Muscle of leg (tissue), 11 donors: ENCODE measurements around the gene IGSF3. TPM values are rescaled to one million over a fixed set of nuclear protein-coding genes. Genes with fewer than 3 reads are reported as not detected.
A peak's percentile ranks its signal among the peaks of the same experiment; 100 is the strongest.
"Not testable (repeated sequence)": the region's sequence is repeated elsewhere in the genome, so short reads cannot be mapped to it uniquely, and the experiment has no call there.

Source experiments
- DNase-seq: peaks from one replicate; pipeline ENCODE4 v3.0.0; 2013
- H3K27ac ChIP-seq: one replicate; pipeline ENCODE4 v1.5.1; 2013; ENCODE audit warnings: mild to moderate bottlenecking, low read length, control low read depth
- H3K27me3 ChIP-seq: one replicate; pipeline ENCODE4 v1.6.1; 2013; ENCODE audit warnings: low read length; ENCODE audit not compliant: control insufficient read depth, insufficient read depth
- H3K36me3 ChIP-seq: one replicate; pipeline ENCODE4 v1.6.1; 2013; ENCODE audit warnings: low read length; ENCODE audit not compliant: control insufficient read depth, insufficient read depth
- H3K4me1 ChIP-seq: one replicate; pipeline ENCODE4 v1.6.1; 2013; ENCODE audit warnings: low read length; ENCODE audit not compliant: control insufficient read depth, insufficient read depth
- H3K4me3 ChIP-seq: one replicate; pipeline ENCODE4 v1.5.1; 2013; ENCODE audit warnings: low read length, control low read depth
- H3K9me3 ChIP-seq: replicated peaks from 2 replicates; pipeline ENCODE4 v1.6.1; 2013; ENCODE audit warnings: low read depth, low read length; ENCODE audit not compliant: control insufficient read depth
- WGBS: methylation state at CpG from one replicate; pipeline ENCODE4 v1.1.5; 2013; ENCODE audit warnings: missing lambda C conversion rate; ENCODE audit not compliant: insufficient coverage; 5-methylcytosine and 5-hydroxymethylcytosine counted together
- polyA plus RNA-seq, 8 donors: library from polyadenylated mRNA; unstranded; fragments of 120-200 nt; gene quantifications; one replicate each; pipeline versions ENCODE4 v1.2.1 to v1.2.3, GENCODE V29; 2013; ENCODE audit warnings: inconsistent platforms in 1 of 8, low replicate concordance in 1 of 8; ENCODE audit not compliant: insufficient read length in 8 of 8, insufficient read depth in 1 of 8
- total RNA-seq: library from RNA; stranded (reverse); fragments of 120-200 nt; gene quantifications from one replicate; pipeline ENCODE4 v1.2.4, GENCODE V29; 2013

Gene IGSF3
- total and polyA plus RNA-seq, 9 donors: 25.9 to 46.4 (median 33.0) TPM

GRCh38 chr1:116591951-116592605 is 75.5 kb downstream of the IGSF3 start:
- peak; percentile 34 for DNase-seq
- H3K4me1 ChIP-seq, H3K36me3 ChIP-seq, H3K4me3 ChIP-seq, H3K9me3 ChIP-seq, H3K27me3 ChIP-seq: not testable (repeated sequence)
- no CpG with 5 or more reads among the region's 7 CpGs for WGBS
- H3K27ac ChIP-seq: peak overlapping the region; percentile 29

GRCh38 chr1:116591006-116591950 is 76.3 kb downstream of the IGSF3 start:
- no CpG with 5 or more reads among the region's 10 CpGs for WGBS
- peak; percentile 35 for DNase-seq
- not testable (repeated sequence) for H3K27ac ChIP-seq

GRCh38 chr1:116590359-116591005 is 77.1 kb downstream of the IGSF3 start:
- peaks cover 14% of the 10 kb centered on the region for H3K4me1 ChIP-seq
- H3K9me3 ChIP-seq, H3K27ac ChIP-seq, H3K27me3 ChIP-seq, DNase-seq, H3K36me3 ChIP-seq, H3K4me3 ChIP-seq: not testable (repeated sequence)
- WGBS: no CpG with 5 or more reads among the region's 6 CpGs

More at GRCh38 chr1:116591006-116591950, 76.3 kb downstream of the IGSF3 start:
- H3K36me3 ChIP-seq, H3K4me3 ChIP-seq, H3K9me3 ChIP-seq, H3K27me3 ChIP-seq: not testable (repeated sequence)
- peaks cover 14% of the 10 kb centered on the region for H3K4me1 ChIP-seq

- Histone ChIP-seq H3K4me1 (peaks cover 14% of the 10 kb centered on the region), H3K36me3 (peaks cover 14% of the 10 kb centered on the region)
- WGBS: 36% methylated on average over 7 of the region's 9 CpGs
- H3K4me3 ChIP-seq, H3K27me3 ChIP-seq, H3K9me3 ChIP-seq, H3K27ac ChIP-seq, DNase-seq: not testable (repeated sequence)
These were observed 78.3 kb downstream of the IGSF3 start for GRCh38 chr1:116589101-116589735.

GRCh38 chr1:116587501-116588227 is 79.9 kb downstream of the IGSF3 start:
- DNase-seq: no peak
- Histone ChIP-seq H3K9me3 (no peaks in the 10 kb centered on the region), H3K4me1 (peaks cover 11% of the 10 kb centered on the region), H3K4me3 (no peak overlapping the region), H3K27me3 (no peaks in the 10 kb centered on the region), H3K27ac (no peak overlapping the region), H3K36me3 (peaks cover 24% of the 10 kb centered on the region)
- WGBS: 85% methylated on average over 4 of the region's 5 CpGs

- Histone ChIP-seq H3K27me3 (no peaks in the 10 kb centered on the region), H3K4me1 (peaks cover 5% of the 10 kb centered on the region), H3K9me3 (no peaks in the 10 kb centered on the region), H3K36me3 (peaks cover 26% of the 10 kb centered on the region), H3K27ac (peak overlapping the region; percentile 20), H3K4me3 (no peak overlapping the region)
- DNase-seq: peak; percentile 39
- WGBS: 75% methylated on average over 1 of the region's 3 CpGs
These were observed 80.8 kb downstream of the IGSF3 start for GRCh38 chr1:116586741-116587143.

- Histone ChIP-seq H3K36me3 (peaks cover 26% of the 10 kb centered on the region), H3K4me3 (no peak overlapping the region), H3K27me3 (no peaks in the 10 kb centered on the region), H3K4me1 (peaks cover 5% of the 10 kb centered on the region), H3K27ac (no peak overlapping the region), H3K9me3 (no peaks in the 10 kb centered on the region)
- 80% methylated on average over 1 of the region's 1 CpG for WGBS
- no peak for DNase-seq
These were observed 81.6 kb downstream of the IGSF3 start for GRCh38 chr1:116585886-116586285.

GRCh38 chr1:116581323-116581885 is 86.1 kb downstream of the IGSF3 start:
- Histone ChIP-seq H3K27ac (no peak overlapping the region), H3K4me1 (peaks cover 8% of the 10 kb centered on the region), H3K9me3 (no peaks in the 10 kb centered on the region), H3K4me3 (no peak overlapping the region), H3K36me3 (peaks cover 38% of the 10 kb centered on the region), H3K27me3 (no peaks in the 10 kb centered on the region)
- DNase-seq: no peak
- whole genome bisulfite sequencing: 80% methylated on average over 1 of the region's 3 CpGs
